ENCODE measurements around the gene TSC22D1.

TSC22D1 gene

GRCh38 chr13:44620057-44620456 lies 43.9 kb upstream of the TSC22D1 start:
- Histone ChIP-seq H3K27me3 (replicated peaks; ENCODE audit: insufficient read depth, low read length) (no peaks in the 10 kb centered on the region), H2AFZ (ENCODE audit: low read length) (no peak overlapping the region), H3K27ac (ENCODE audit: low read length) (no peak overlapping the region), H3K4me1 (ENCODE audit: low read length) (no peaks in the 10 kb centered on the region), H3K9me3 (replicated peaks; ENCODE audit: insufficient read depth, low read length) (no peaks in the 10 kb centered on the region), H3K9ac (ENCODE audit: low read length) (no peak overlapping the region), H3K4me3 (ENCODE audit: low read length) (no peak overlapping the region), H3K36me3 (replicated peaks; ENCODE audit: insufficient read depth, low read length) (no peaks in the 10 kb centered on the region), H3K4me2 (ENCODE audit: low read depth, low read length) (no peak overlapping the region), H3K9me2 (replicated peaks; ENCODE audit: insufficient read depth, low read length) (no peaks in the 10 kb centered on the region), H4K20me1 (ENCODE audit: insufficient read depth, low read length) (no peaks in the 10 kb centered on the region), H3F3A (ENCODE audit: insufficient read depth, low read length) (no peaks in the 10 kb centered on the region), H3K79me2 (ENCODE audit: low read length) (no peaks in the 10 kb centered on the region)
- TF ChIP-seq EZH2 (optimal IDR thresholded peaks at IDR 0.05; ENCODE audit: low read depth, low read length) (no peak), CTCF (IDR thresholded peaks at IDR 0.05; ENCODE audit: low read length) (no peak), EZH2phosphoT487 (IDR thresholded peaks at IDR 0.05; ENCODE audit: low read length) (no peak)
- no peak for DNase-seq

GRCh38 chr13:44619651-44620050 lies 43.5 kb upstream of the TSC22D1 start:
- no peak for TF ChIP-seq EZH2phosphoT487 (IDR thresholded peaks at IDR 0.05; ENCODE audit: low read length)
- TF ChIP-seq CTCF (IDR thresholded peaks at IDR 0.05; ENCODE audit: low read length): no peak
- TF ChIP-seq EZH2 (optimal IDR thresholded peaks at IDR 0.05; ENCODE audit: low read depth, low read length): no peak
- Histone ChIP-seq H3K9me3 (replicated peaks; ENCODE audit: insufficient read depth, low read length) (no peaks in the 10 kb centered on the region), H3K36me3 (replicated peaks; ENCODE audit: insufficient read depth, low read length) (no peaks in the 10 kb centered on the region), H3K9ac (ENCODE audit: low read length) (no peak overlapping the region), H3K9me2 (replicated peaks; ENCODE audit: insufficient read depth, low read length) (no peaks in the 10 kb centered on the region), H2AFZ (ENCODE audit: low read length) (no peak overlapping the region), H3K4me1 (ENCODE audit: low read length) (no peaks in the 10 kb centered on the region), H3K27me3 (replicated peaks; ENCODE audit: insufficient read depth, low read length) (no peaks in the 10 kb centered on the region), H3F3A (ENCODE audit: insufficient read depth, low read length) (no peaks in the 10 kb centered on the region), H3K4me2 (ENCODE audit: low read depth, low read length) (no peak overlapping the region), H4K20me1 (ENCODE audit: insufficient read depth, low read length) (no peaks in the 10 kb centered on the region), H3K4me3 (ENCODE audit: low read length) (no peak overlapping the region), H3K27ac (ENCODE audit: low read length) (no peak overlapping the region), H3K79me2 (ENCODE audit: low read length) (no peaks in the 10 kb centered on the region)
- DNase-seq: no peak

GRCh38 chr13:44618326-44618725 lies 42.2 kb upstream of the TSC22D1 start:
- no peak overlapping the region for H3K9ac ChIP-seq (ENCODE audit: low read length)
- DNase-seq: no peak
- H2AFZ ChIP-seq (ENCODE audit: low read length): no peak overlapping the region
- no peak for TF ChIP-seq EZH2 (optimal IDR thresholded peaks at IDR 0.05; ENCODE audit: low read depth, low read length)
- no peak overlapping the region for H3K4me3 ChIP-seq (ENCODE audit: low read length)
- H4K20me1 ChIP-seq (ENCODE audit: insufficient read depth, low read length): no peaks in the 10 kb centered on the region
- no peaks in the 10 kb centered on the region for H3K27me3 ChIP-seq (replicated peaks; ENCODE audit: insufficient read depth, low read length)
- H3K27ac ChIP-seq (ENCODE audit: low read length): no peak overlapping the region
- H3K9me2 ChIP-seq (replicated peaks; ENCODE audit: insufficient read depth, low read length): no peaks in the 10 kb centered on the region
- H3K4me1 ChIP-seq (ENCODE audit: low read length): no peaks in the 10 kb centered on the region
- no peak overlapping the region for H3K4me2 ChIP-seq (ENCODE audit: low read depth, low read length)
- no peaks in the 10 kb centered on the region for H3F3A ChIP-seq (ENCODE audit: insufficient read depth, low read length)
- H3K36me3 ChIP-seq (replicated peaks; ENCODE audit: insufficient read depth, low read length): no peaks in the 10 kb centered on the region
- no peaks in the 10 kb centered on the region for H3K9me3 ChIP-seq (replicated peaks; ENCODE audit: insufficient read depth, low read length)
- H3K79me2 ChIP-seq (ENCODE audit: low read length): no peaks in the 10 kb centered on the region

- no peaks in the 10 kb centered on the region for H3K36me3 ChIP-seq (replicated peaks; ENCODE audit: insufficient read depth, low read length)
- H3K4me1 ChIP-seq (ENCODE audit: low read length): no peaks in the 10 kb centered on the region
- no peak for TF ChIP-seq EZH2 (optimal IDR thresholded peaks at IDR 0.05; ENCODE audit: low read depth, low read length)
- no peak for TF ChIP-seq EZH2phosphoT487 (IDR thresholded peaks at IDR 0.05; ENCODE audit: low read length)
- no peak for TF ChIP-seq CTCF (IDR thresholded peaks at IDR 0.05; ENCODE audit: low read length)
- H3F3A ChIP-seq (ENCODE audit: insufficient read depth, low read length): no peaks in the 10 kb centered on the region
- H2AFZ ChIP-seq (ENCODE audit: low read length): no peak overlapping the region
- H3K4me3 ChIP-seq (ENCODE audit: low read length): no peak overlapping the region
- no peak for DNase-seq
- H3K4me2 ChIP-seq (ENCODE audit: low read depth, low read length): no peak overlapping the region
- H3K9ac ChIP-seq (ENCODE audit: low read length): no peak overlapping the region
- no peaks in the 10 kb centered on the region for H3K79me2 ChIP-seq (ENCODE audit: low read length)
- no peaks in the 10 kb centered on the region for H3K9me3 ChIP-seq (replicated peaks; ENCODE audit: insufficient read depth, low read length)
- no peaks in the 10 kb centered on the region for H3K27me3 ChIP-seq (replicated peaks; ENCODE audit: insufficient read depth, low read length)
- H3K27ac ChIP-seq (ENCODE audit: low read length): no peak overlapping the region
- H3K9me2 ChIP-seq (replicated peaks; ENCODE audit: insufficient read depth, low read length): no peaks in the 10 kb centered on the region
- H4K20me1 ChIP-seq (ENCODE audit: insufficient read depth, low read length): no peaks in the 10 kb centered on the region
Measured at GRCh38 chr13:44617648-44618047, 41.5 kb upstream of the TSC22D1 start.

Measured in MM.1S (cell line).